GM13977 (cell line): ENCODE measurements around the gene GALNT7.

Experiments
- DNase-seq: peaks from one replicate; pipeline ENCODE4 v3.0.0; 2012; ENCODE audit warnings: low spot score
- in situ Hi-C: fragments of 300-500 bp; cut with MboI; formaldehyde crosslinking; loops from one replicate; pipeline ENCODE4 v1.12.0; 2022; ENCODE audit warnings: low sequenced_read_pairs, low pct_unique_long_range_greater_than_20kb, mixed read lengths, inconsistent platforms; ENCODE audit not compliant: unreplicated experiment
- TF ChIP-seq, protein P1 (sequence below): IDR thresholded peaks from 2 replicates; pipeline ENCODE4 v1.5.1; 2012; ENCODE audit warnings: mild to moderate bottlenecking, control low read depth; ENCODE audit not compliant: insufficient read depth; ENCODE audit errors: extremely low read depth, missing control alignments

Gene GALNT7

DNA sequence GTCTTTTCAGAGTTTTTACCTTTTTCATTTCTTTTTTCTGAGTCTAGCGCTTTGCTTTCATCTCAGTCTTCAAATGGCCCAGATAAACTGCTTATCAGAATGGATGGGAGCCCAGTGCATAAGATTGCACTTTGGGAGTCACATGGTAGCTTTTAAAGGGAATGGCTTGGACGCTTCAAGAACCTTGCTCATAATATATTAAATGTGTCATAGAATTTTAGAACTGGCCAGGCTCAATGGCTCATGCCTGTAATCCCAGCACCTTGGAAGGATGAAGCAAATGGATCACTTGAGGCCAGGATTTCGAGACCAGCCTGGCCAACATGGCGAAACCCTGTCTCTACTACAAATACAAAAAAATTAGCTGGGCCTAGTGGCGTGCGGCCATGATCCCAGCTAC lies 97.1 kb downstream of the GALNT7 start:
- no peak for DNase-seq
- TF ChIP-seq, protein P1, sequence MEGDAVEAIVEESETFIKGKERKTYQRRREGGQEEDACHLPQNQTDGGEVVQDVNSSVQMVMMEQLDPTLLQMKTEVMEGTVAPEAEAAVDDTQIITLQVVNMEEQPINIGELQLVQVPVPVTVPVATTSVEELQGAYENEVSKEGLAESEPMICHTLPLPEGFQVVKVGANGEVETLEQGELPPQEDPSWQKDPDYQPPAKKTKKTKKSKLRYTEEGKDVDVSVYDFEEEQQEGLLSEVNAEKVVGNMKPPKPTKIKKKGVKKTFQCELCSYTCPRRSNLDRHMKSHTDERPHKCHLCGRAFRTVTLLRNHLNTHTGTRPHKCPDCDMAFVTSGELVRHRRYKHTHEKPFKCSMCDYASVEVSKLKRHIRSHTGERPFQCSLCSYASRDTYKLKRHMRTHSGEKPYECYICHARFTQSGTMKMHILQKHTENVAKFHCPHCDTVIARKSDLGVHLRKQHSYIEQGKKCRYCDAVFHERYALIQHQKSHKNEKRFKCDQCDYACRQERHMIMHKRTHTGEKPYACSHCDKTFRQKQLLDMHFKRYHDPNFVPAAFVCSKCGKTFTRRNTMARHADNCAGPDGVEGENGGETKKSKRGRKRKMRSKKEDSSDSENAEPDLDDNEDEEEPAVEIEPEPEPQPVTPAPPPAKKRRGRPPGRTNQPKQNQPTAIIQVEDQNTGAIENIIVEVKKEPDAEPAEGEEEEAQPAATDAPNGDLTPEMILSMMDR, result no peak
- in situ Hi-C loops, result no loop called here

DNA sequence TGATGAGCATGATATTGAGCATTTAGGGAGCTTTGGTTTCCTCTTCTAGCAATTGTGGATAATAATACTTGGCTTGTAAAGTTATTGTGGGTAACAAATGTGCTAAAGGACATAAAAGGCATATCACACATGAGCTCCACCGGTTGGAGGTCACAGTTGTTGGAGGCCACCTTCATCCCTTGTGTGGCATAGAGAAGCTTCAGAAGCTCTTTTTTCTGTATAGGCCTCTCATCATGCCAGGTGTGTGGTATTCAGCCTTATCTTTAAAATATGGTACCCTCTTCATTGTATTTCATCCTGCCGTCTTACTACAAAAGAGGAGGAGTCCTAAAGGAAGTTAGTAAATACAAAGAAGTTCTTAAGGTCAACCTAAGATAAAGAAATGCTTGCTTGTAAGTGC lies 99.1 kb downstream of the GALNT7 start:
- in situ Hi-C loops, result no loop called here

DNA sequence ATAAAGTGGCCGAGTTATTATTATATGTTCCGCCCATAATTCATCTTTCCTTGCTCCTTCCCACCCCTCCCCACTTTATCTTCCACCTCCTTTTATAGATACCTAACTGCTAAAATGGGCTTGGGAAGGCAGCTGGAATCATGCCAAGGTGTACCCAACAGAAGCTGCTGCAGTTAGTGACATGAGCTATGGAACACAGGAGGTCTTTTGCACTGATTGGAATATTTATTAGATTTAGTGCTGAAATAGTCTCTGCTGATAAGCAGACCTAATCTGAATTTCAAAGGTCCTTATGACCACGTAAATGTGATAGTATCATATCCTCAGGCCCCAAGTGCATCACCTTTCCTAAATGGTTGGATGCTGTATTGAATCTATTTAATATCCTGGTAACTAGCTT lies 100.7 kb downstream of the GALNT7 start:
- no peak for DNase-seq
- in situ Hi-C loops, result no loop called here
- TF ChIP-seq, protein P1, result no peak

More for the DNA sequence above, 99.1 kb downstream of the GALNT7 start:
- TF ChIP-seq, protein P1, result no peak
- DNase-seq, result no peak

DNA sequence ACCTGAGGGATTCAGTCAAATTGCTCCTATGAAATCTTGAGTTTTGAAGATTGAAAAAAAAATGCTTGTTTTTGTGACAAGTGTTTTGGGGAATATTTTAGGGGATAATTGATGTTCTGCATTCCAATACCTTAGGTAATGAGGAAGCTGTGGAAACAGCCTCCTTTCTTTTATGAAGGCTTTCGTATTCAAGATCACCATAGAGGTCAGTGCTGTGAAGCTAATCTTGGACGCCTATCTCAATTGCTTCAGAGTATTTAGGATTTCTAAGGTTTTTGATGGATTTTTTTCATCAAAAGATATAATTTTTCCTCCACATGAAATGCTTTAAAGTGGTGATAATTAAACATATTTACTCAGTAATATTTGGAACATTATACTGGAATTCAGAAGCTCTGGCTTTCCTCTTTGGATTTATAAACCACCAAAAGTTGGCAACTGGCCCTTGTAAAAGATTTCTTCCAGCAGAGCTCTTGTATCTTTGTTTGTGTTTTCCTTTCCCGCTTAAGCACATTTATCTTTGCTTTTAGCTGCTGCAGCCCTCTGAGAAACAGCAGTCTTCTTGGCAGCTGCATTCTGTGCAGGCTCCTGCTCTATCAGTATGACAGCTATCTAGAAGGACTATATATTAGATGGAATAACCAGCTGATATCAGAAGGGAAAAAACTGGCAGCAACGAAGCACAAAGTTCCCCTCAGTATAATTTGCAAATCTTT lies 101.9 kb downstream of the GALNT7 start:
- no peak for DNase-seq
- in situ Hi-C loops, result no loop called here
- TF ChIP-seq, protein P1, result no peak

DNA sequence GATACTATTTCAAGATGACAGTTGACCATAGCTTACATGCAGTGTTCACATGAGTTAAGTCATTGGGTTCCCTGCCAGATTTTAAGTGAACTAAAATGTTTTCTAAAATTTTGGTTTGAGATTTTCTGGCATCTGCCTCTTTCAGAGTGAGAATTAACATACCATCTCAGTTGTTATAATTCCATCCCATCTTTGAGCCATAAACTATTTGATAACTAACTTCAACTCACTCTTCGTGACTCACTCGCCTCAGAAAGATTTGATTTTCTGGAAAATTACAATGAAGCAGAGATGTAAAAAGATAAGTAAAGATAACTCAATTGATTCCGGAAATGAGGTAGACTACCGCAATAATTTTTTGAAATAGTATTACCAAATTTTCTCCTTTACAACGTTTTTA lies 103.7 kb downstream of the GALNT7 start:
- DNase-seq, result no peak
- TF ChIP-seq, protein P1, result no peak
- in situ Hi-C loops, result no loop called here

DNA sequence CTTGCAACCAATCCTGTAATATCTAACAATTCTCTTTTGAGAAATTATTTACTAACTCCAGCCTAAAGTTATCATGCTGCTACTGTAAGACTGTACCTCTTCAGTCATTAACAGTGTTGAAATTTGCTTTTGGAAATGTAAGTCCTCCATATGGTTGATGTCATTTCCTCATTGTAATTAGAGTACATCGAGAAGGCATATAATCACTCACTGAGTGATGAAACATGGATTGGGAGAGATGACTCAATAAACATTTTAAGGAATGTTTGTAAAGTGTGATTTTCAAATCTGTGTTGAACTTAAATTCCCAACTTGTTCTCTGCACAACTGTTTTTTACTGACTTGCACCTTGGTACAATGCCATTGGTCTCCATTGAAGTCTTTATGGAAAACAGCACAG lies 104.4 kb downstream of the GALNT7 start:
- TF ChIP-seq, protein P1, result no peak
- DNase-seq, result no peak
- in situ Hi-C loops, result no loop called here

DNA sequence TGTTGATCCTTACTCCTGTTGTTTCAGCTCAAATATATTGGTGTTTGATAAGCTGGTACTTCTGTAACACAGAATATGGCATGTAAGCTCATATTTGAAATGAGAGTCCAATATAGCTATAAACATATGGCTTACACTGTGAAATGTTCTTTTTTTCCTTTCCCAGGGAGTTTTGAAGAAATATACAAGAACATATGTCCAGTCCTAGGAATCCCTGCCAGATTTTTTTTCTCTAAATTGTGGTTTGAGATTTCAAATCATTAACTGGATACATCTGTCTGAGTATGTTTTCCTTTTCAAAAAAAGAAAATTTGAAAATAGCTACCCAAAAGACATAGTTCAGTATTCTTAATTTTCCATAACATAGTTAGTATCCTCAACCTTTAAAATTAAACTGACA lies 105.3 kb downstream of the GALNT7 start:
- TF ChIP-seq, protein P1, result no peak
- DNase-seq, result no peak
- in situ Hi-C loops, result no loop called here
